ENCODE data around the gene OSBPL3. TPM values are rescaled to one million over a fixed set of nuclear protein-coding genes. Genes with fewer than 3 reads are reported as not detected.

The OSBPL3 gene
- total RNA-seq, 1 donor from 2014 or later = 8.0 TPM

- H3K4me1 ChIP-seq = no peaks in the 10 kb centered on the region
- no peaks in the 10 kb centered on the region for H3K79me2 ChIP-seq (ENCODE audit: low read depth)
- H3K4me3 Mint-ChIP-seq = no peak overlapping the region
- no peaks in the 10 kb centered on the region for H3K4me1 Mint-ChIP-seq
- no peak for DNase-seq (ENCODE audit: low spot score)
- no peak overlapping the region for H3K4me2 ChIP-seq
- H3K4me3 ChIP-seq = no peak overlapping the region
- H3K9me3 Mint-ChIP-seq = peaks cover 2% of the 10 kb centered on the region
- H3F3A ChIP-seq (ENCODE audit: low read depth) = no peaks in the 10 kb centered on the region
- H3K36me3 ChIP-seq = no peaks in the 10 kb centered on the region
- no peak overlapping the region for H3K27ac ChIP-seq
- peaks cover 9% of the 10 kb centered on the region for H3K27me3 Mint-ChIP-seq (ENCODE audit: insufficient read depth, low read depth)
- no peak overlapping the region for H3K9ac ChIP-seq
- H3K9me3 ChIP-seq (ENCODE audit: low read depth) = no peaks in the 10 kb centered on the region
- H2AFZ ChIP-seq (replicated peaks) = no peak overlapping the region
- TF ChIP-seq EZH2phosphoT487 (IDR thresholded peaks at IDR 0.05) = no peak
- TF ChIP-seq CTCF (IDR thresholded peaks at IDR 0.05) = no peak
- no peak for TF ChIP-seq EZH2 (IDR thresholded peaks at IDR 0.05)
- no peaks in the 10 kb centered on the region for H4K20me1 ChIP-seq (ENCODE audit: low read depth)
- no peak overlapping the region for H3K27ac Mint-ChIP-seq
- H3K36me3 Mint-ChIP-seq = no peaks in the 10 kb centered on the region
- no peaks in the 10 kb centered on the region for H3K27me3 ChIP-seq
Measured at GRCh38 chr7:25007668-25008067, 27.7 kb upstream of the OSBPL3 start.

- H3K4me1 Mint-ChIP-seq = no peaks in the 10 kb centered on the region
- Histone ChIP-seq H3K4me3 (no peak overlapping the region), H3K9me3 (ENCODE audit: low read depth) (no peaks in the 10 kb centered on the region), H3K27me3 (no peaks in the 10 kb centered on the region), H3K79me2 (ENCODE audit: low read depth) (no peaks in the 10 kb centered on the region), H3F3A (ENCODE audit: low read depth) (no peaks in the 10 kb centered on the region), H2AFZ (replicated peaks) (no peak overlapping the region), H3K4me2 (no peak overlapping the region), H3K4me1 (no peaks in the 10 kb centered on the region), H3K9ac (no peak overlapping the region), H3K27ac (no peak overlapping the region), H4K20me1 (ENCODE audit: low read depth) (no peaks in the 10 kb centered on the region), H3K36me3 (no peaks in the 10 kb centered on the region)
- H3K27me3 Mint-ChIP-seq (ENCODE audit: insufficient read depth, low read depth) = peaks cover 11% of the 10 kb centered on the region
- TF ChIP-seq EZH2 (IDR thresholded peaks at IDR 0.05) (no peak), CTCF (IDR thresholded peaks at IDR 0.05) (no peak), EZH2phosphoT487 (IDR thresholded peaks at IDR 0.05) (no peak)
- no peak overlapping the region for H3K4me3 Mint-ChIP-seq
- H3K36me3 Mint-ChIP-seq = no peaks in the 10 kb centered on the region
- peaks cover 4% of the 10 kb centered on the region for H3K9me3 Mint-ChIP-seq
- no peak overlapping the region for H3K27ac Mint-ChIP-seq
- no peak for DNase-seq (ENCODE audit: low spot score)
Measured at GRCh38 chr7:25006276-25006675, 26.3 kb upstream of the OSBPL3 start.

GRCh38 chr7:25005658-25006057, 25.7 kb upstream of the OSBPL3 start:
- TF ChIP-seq EZH2 (IDR thresholded peaks at IDR 0.05) (no peak), CTCF (IDR thresholded peaks at IDR 0.05) (no peak), EZH2phosphoT487 (IDR thresholded peaks at IDR 0.05) (no peak)
- H3K9ac ChIP-seq = no peak overlapping the region
- H3K9me3 Mint-ChIP-seq = peaks cover 8% of the 10 kb centered on the region
- peaks cover under 1% of the 10 kb centered on the region for H3K36me3 Mint-ChIP-seq
- H3K4me1 ChIP-seq = no peaks in the 10 kb centered on the region
- no peaks in the 10 kb centered on the region for H4K20me1 ChIP-seq (ENCODE audit: low read depth)
- H3K9me3 ChIP-seq (ENCODE audit: low read depth) = no peaks in the 10 kb centered on the region
- no peaks in the 10 kb centered on the region for H3K4me1 Mint-ChIP-seq
- H3K27me3 ChIP-seq = no peaks in the 10 kb centered on the region
- H3F3A ChIP-seq (ENCODE audit: low read depth) = no peaks in the 10 kb centered on the region
- DNase-seq (ENCODE audit: low spot score) = no peak
- no peak overlapping the region for H3K4me3 Mint-ChIP-seq
- no peaks in the 10 kb centered on the region for H3K36me3 ChIP-seq
- H3K27ac Mint-ChIP-seq = no peak overlapping the region
- H3K27ac ChIP-seq = no peak overlapping the region
- H2AFZ ChIP-seq (replicated peaks) = no peak overlapping the region
- no peak overlapping the region for H3K4me3 ChIP-seq
- no peaks in the 10 kb centered on the region for H3K79me2 ChIP-seq (ENCODE audit: low read depth)
- H3K4me2 ChIP-seq = no peak overlapping the region
- H3K27me3 Mint-ChIP-seq (ENCODE audit: insufficient read depth, low read depth) = peaks cover 9% of the 10 kb centered on the region

Measured in neural progenitor cell (in vitro differentiated cells).